AG09309 (cell line): ENCODE measurements around the gene NAT16.
"Not testable (repeated sequence)": the region's sequence is repeated elsewhere in the genome, so short reads cannot be mapped to it uniquely, and the experiment has no call there.

Experiments used
- DNase-seq: peaks from one replicate; pipeline ENCODE4 v3.0.0-alpha.2; 2010; ENCODE audit warnings: low read depth
- H3K4me3 ChIP-seq: 2 replicates; pipeline ENCODE4 v1.5.1; 2011; ENCODE audit warnings: mild to moderate bottlenecking, low read depth, low read length, moderate library complexity; ENCODE audit not compliant: control insufficient read depth
- TF ChIP-seq, protein P1 (sequence below): IDR thresholded peaks from 2 replicates; pipeline ENCODE4 v1.5.1; 2011; ENCODE audit warnings: mild to moderate bottlenecking, low read depth, low read length, inconsistent platforms; ENCODE audit not compliant: insufficient read depth, control insufficient read depth; ENCODE audit errors: missing control alignments

Gene NAT16

DNA sequence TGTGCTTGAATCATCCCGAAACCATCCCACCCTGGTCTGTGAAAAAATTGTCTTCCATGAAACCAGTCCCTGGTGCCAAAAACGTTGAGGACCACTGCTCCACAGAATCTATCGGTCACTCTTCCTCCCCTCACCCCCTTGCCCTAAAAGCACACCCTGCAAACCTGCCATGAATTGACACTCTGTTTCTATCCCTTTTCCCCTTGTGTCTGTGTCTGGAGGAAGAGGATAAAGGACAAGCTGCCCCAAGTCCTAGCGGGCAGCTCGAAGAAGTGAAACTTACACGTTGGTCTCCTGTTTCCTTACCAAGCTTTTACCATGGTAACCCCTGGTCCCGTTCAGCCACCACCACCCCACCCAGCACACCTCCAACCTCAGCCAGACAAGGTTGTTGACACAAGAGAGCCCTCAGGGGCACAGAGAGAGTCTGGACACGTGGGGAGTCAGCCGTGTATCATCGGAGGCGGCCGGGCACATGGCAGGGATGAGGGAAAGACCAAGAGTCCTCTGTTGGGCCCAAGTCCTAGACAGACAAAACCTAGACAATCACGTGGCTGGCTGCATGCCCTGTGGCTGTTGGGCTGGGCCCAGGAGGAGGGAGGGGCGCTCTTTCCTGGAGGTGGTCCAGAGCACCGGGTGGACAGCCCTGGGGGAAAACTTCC, 54.0 kb downstream of the NAT16 start:
- TF ChIP-seq, protein P1, sequence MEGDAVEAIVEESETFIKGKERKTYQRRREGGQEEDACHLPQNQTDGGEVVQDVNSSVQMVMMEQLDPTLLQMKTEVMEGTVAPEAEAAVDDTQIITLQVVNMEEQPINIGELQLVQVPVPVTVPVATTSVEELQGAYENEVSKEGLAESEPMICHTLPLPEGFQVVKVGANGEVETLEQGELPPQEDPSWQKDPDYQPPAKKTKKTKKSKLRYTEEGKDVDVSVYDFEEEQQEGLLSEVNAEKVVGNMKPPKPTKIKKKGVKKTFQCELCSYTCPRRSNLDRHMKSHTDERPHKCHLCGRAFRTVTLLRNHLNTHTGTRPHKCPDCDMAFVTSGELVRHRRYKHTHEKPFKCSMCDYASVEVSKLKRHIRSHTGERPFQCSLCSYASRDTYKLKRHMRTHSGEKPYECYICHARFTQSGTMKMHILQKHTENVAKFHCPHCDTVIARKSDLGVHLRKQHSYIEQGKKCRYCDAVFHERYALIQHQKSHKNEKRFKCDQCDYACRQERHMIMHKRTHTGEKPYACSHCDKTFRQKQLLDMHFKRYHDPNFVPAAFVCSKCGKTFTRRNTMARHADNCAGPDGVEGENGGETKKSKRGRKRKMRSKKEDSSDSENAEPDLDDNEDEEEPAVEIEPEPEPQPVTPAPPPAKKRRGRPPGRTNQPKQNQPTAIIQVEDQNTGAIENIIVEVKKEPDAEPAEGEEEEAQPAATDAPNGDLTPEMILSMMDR = no peak
- no peak overlapping the region for H3K4me3 ChIP-seq
- no peak for DNase-seq

DNA sequence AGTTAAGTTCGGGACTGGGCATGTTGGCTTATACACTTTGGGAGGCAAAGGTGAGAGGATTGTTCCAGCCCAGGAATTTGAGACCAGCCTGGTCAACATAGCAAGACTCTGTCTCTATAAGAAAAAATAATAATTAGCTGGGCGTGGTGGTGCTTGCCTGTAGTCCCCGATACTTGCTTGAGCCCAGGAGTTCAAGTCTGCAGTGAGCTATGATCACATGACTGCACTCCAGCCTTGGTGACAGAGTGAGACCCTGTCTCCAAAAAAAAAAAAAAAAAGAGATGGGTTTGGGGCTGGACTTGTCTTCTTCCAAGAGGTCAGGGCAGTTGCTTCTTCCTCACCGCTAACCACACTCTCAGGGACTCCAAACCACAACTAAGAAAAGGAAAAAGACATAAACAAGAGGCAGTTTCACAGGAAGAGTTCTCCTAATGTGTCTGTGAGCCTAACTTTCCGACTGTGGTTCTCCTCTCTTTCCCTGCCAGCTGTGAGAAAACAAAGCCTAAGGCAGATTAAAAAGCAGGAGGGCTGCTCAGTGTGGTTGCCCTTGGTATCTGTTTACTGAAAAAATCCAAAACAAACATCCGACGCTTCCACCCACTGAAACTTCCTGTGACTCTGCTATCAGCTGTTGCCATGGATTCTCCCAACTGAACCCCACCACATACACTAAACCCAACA, 55.6 kb downstream of the NAT16 start:
- TF ChIP-seq, protein P1 = no peak
- no peak for DNase-seq
- no peak overlapping the region for H3K4me3 ChIP-seq

DNA sequence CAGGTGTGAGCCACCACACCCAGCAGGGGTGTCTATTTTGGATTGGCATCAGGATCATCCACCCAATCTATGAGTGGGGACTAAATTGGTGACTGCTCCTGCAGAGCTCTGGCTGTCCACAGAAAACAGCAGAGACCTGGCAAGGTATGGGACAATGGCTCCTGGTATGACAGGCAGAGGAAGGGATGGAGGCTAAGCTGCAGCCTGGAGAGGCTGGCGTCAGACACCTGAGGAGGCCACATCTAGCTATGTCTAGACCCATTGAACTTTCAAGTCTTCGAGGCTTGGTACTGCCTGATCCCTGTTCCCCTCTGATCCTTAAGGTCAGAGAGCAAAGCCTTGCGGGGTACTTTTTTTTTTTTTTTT, 56.4 kb downstream of the NAT16 start:
- DNase-seq = no peak
- no peak overlapping the region for H3K4me3 ChIP-seq
- TF ChIP-seq, protein P1 = no peak

DNA sequence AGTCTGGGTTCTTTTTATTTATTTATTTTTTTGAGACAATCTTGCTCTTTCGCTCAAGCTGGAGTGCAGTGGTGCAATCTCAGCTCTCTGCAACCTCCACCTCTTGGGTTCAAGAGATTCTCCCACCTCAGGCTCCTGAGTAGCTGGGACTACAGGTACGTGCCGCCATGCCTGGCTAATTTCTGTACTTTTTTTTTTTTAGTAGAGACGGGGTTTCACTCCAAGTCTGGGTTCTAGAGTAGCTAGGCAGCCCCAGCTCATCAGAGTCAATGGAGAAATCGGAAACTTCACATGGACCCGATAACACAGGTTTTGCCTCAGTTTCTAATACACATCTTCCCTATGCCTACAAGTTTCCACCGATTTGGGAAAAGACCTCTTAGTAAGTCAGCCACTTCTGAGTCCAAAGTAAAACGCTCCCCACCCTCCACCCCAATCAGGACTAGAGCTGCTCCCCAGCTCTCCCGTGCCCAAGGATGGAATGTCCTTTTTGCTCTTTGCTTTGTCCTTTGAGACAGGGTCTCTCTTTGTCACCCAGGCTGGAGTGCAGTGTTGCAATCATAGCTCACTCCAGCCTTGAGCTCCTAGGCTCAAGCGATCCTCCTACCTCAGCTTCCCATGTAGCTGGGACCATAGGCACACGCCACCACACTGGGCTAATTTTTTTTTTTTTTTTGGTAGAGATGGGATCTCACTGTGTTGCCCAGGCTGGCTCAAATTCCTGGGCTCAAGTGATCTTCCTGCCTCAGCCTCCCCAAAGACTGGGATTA, 57.0 kb downstream of the NAT16 start:
- TF ChIP-seq, protein P1 = no peak
- DNase-seq = no peak
- H3K4me3 ChIP-seq = no peak overlapping the region

DNA sequence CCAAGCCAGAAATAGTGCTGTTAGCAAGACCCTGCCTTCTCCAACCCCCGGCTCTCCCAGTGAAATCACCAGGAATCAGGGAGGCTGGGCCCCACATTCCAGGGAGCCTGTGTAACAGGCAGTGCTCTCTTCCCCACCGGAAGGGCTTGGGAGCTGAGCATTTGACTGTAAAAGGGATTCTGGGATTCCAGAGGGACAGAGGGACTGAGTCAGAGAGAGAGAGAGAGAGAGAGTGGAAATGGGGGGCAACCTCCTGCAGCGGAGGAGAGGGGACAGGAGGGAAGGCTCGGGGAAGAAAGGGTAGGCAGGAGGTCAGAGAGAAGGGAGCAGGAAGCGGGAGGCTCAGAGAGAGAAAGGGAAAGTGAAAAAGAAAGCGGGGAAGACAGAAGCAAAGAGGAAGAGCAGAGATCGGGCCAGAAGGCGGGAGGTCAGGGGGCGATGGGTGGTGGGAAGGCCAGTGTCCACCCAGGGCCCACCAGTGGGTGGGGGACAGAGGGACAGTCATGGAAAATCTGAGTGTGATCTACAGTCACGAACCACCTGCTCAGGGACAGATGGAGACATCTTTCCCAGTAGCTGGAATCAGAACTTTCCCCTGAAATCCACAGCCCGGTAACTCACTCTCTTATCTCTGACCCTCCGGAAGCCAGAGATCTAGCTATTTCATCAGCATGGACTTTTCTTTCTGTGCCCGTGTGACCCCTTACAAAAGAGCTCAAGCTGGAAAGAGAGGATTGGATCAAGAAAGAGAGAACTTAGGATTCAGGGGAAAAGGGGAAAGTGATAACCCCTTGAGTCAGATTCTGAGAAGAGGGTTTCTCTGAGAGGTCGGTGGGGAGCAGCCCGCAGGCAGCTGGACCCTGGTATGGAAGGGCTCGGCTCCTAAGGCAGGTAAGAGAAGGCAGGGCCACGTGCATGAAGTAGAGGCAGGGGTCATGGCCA, 57.8 kb downstream of the NAT16 start:
- peak; percentile 98 for DNase-seq
- H3K4me3 ChIP-seq = peak overlapping the region; percentile 38
- TF ChIP-seq, protein P1 = no peak

DNA sequence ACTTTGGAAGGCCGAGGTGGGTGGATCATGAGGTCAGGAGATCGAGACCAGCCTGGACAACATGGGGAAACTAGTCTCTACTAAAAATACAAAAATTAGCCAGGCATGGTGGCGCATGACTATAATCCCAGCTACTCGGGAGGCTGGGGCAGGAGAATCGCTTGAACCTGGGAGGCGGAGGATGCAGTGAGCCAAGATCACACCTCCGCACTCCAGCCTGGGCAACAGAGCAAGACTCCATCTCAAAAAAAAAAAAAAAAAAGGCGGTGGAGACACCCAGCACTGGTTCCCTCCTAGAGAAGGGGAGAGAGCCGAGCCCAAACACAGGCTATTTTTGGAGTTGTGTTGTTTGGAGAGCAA, 58.5 kb downstream of the NAT16 start:
- not testable (repeated sequence) for H3K4me3 ChIP-seq, DNase-seq
